Activated CD4-positive, alpha-beta T cell treated with anti-CD3 and anti-CD28 coated beads, Interleukin-2, amount 50 U/mL, for 16 hours (primary cell): Measurements from ENCODE around the gene PEAR1.

Source experiments
- DNase-seq: peaks from one replicate; pipeline ENCODE4 v3.0.0-alpha.2; 2020

PEAR1 gene

GRCh38 chr1:156942176-156942575 lies 48.7 kb downstream of the PEAR1 start:
- no peak for DNase-seq

GRCh38 chr1:156942576-156942975 lies 49.1 kb downstream of the PEAR1 start:
- no peak for DNase-seq

GRCh38 chr1:156943756-156944155 lies 50.2 kb downstream of the PEAR1 start:
- DNase-seq, result no peak

- no peak for DNase-seq
Measured at GRCh38 chr1:156944268-156944667, 50.8 kb downstream of the PEAR1 start.

GRCh38 chr1:156944848-156945247 lies 51.3 kb downstream of the PEAR1 start:
- no peak for DNase-seq

- DNase-seq, result no peak
Measured at GRCh38 chr1:156945881-156946661, 52.6 kb downstream of the PEAR1 start.

GRCh38 chr1:156947127-156947526 lies 53.6 kb downstream of the PEAR1 start:
- DNase-seq, result no peak

GRCh38 chr1:156947818-156948525 lies 54.5 kb downstream of the PEAR1 start:
- no peak for DNase-seq

GRCh38 chr1:156948708-156949107 lies 55.2 kb downstream of the PEAR1 start:
- DNase-seq, result no peak

- DNase-seq, result no peak
Measured at GRCh38 chr1:156949127-156949526, 55.6 kb downstream of the PEAR1 start.

GRCh38 chr1:156951371-156951770 lies 57.9 kb downstream of the PEAR1 start:
- DNase-seq, result no peak

- DNase-seq, result no peak
Measured at GRCh38 chr1:156953571-156953970, 60.1 kb downstream of the PEAR1 start.

GRCh38 chr1:156956333-156956732 lies 62.8 kb downstream of the PEAR1 start:
- DNase-seq, result no peak

- DNase-seq, result no peak
Measured at GRCh38 chr1:156957634-156958033, 64.1 kb downstream of the PEAR1 start.

GRCh38 chr1:156958247-156958714 lies 64.8 kb downstream of the PEAR1 start:
- DNase-seq, result no peak

GRCh38 chr1:156959414-156959813 lies 65.9 kb downstream of the PEAR1 start:
- DNase-seq, result no peak

GRCh38 chr1:156959925-156960324 lies 66.4 kb downstream of the PEAR1 start:
- no peak for DNase-seq

GRCh38 chr1:156961709-156962108 lies 68.2 kb downstream of the PEAR1 start:
- DNase-seq, result peak; percentile 29

- peak; percentile 10 for DNase-seq
Measured at GRCh38 chr1:156963621-156964020, 70.1 kb downstream of the PEAR1 start.

- DNase-seq, result no peak
Measured at GRCh38 chr1:156964441-156964840, 70.9 kb downstream of the PEAR1 start.
